ENCODE data around the gene HOXB3.

DNA sequence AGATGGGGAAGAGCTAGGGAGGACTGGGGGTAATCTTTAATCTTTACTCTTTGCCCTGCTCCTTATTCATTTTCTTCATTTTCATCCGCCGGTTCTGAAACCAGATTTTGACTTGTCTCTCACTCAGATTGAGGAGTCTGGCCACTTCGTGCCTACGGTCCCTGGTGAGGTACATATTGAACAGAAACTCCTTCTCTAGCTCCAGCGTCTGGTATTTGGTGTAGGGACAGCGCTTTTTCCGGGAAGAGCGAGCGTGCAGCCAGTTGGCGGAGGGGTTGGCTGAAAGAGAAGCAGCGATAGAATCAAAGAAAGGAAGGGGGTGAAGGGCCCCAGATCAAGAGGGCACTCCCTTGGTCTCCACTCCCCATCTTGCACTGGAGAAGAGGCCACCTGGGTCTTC, 32.8 kb upstream of the HOXB3 start:
- TF ChIP-seq POLR2AphosphoS5 (IDR thresholded peaks at IDR 0.05; ENCODE audit: borderline replicate concordance, low read depth, low read length) (no peak), EZH2 (IDR thresholded peaks at IDR 0.05) (no peak), FOXP2 (optimal IDR thresholded peaks at IDR 0.05; ENCODE audit: control extremely low read depth, extremely low read length, insufficient read depth) (no peak)

Data from SK-N-MC (cell line).